Lower leg skin (tissue), 4 donors: ENCODE results near the gene A3GALT2. TPM values are rescaled to one million over a fixed set of nuclear protein-coding genes. Genes with fewer than 3 reads are reported as not detected.

Experiments
- DNase-seq, 2 donors: peaks; one replicate each; pipeline ENCODE4 v3.0.0-alpha.2; 2019; ENCODE audit warnings: low spot score in 2 of 2
- H3K4me3 ChIP-seq: fragments of 200-600 bp; sonication (generic); 2 replicates; pipeline ENCODE4 v1.5.1; 2017; ENCODE audit warnings: mild to moderate bottlenecking, low read depth; ENCODE audit not compliant: poor library complexity, severe bottlenecking
- CTCF ChIP-seq, 3 donors: fragments of 450-650 bp; IDR thresholded peaks; one replicate each; pipeline ENCODE4 v1.5.1; 2016; ENCODE audit warnings: antibody characterized with exemption in 3 of 3, mild to moderate bottlenecking in 3 of 3, moderate library complexity in 2 of 3
- POLR2A ChIP-seq, 2 donors: fragments of 450-650 bp; IDR thresholded peaks; one replicate each; pipeline ENCODE4 v1.6.1; 2016 to 2017; ENCODE audit warnings: antibody characterized with exemption in 2 of 2, mild to moderate bottlenecking in 1 of 2, moderate library complexity in 1 of 2
- WGBS, 2 donors: methylation state at CpG; one replicate each; pipeline ENCODE4 v1.1.5; 2018; 5-methylcytosine and 5-hydroxymethylcytosine counted together
- intact Hi-C: fragments of 100-400 bp; cut with DNase I; formaldehyde crosslinking; loops from one replicate; pipeline ENCODE4 v1.15.0; 2023; ENCODE audit warnings: low total_unique reads
- total RNA-seq, 4 donors: library from RNA; depleted of rRNA; stranded (reverse); fragments of >200 nt; gene quantifications; one replicate each; pipeline ENCODE4 v1.1.0, GENCODE V29; 2016

A3GALT2 gene
- total RNA-seq, result not detected

- intact Hi-C loops, result no loop called here
- no peak for DNase-seq
- H3K4me3 ChIP-seq, result no peak within 1 kb of the TSS
- TF ChIP-seq CTCF (IDR thresholded peaks at IDR 0.05), result no peak
- TF ChIP-seq POLR2A (IDR thresholded peaks at IDR 0.05), result no peak
- 76% methylated on average over 8 of the region's 8 CpGs for WGBS, 2 donors
Measured at GRCh38 chr1:33320619-33321165, at the start of gene A3GALT2. Gene A3GALT2, minus strand, starts transcription at chr1:33321098. Its CDS starts 0 bp downstream, at chr1:33321098.

GRCh38 chr1:33370301-33370700, 49.4 kb upstream of the A3GALT2 start:
- DNase-seq, result no peak
- no peak for TF ChIP-seq POLR2A (IDR thresholded peaks at IDR 0.05)
- no peak for TF ChIP-seq CTCF (IDR thresholded peaks at IDR 0.05)
- intact Hi-C loops, result no loop called here
- 61 to 65% methylated on average over 4 of the region's 4 CpGs for WGBS, 2 donors
- no peak overlapping the region for H3K4me3 ChIP-seq

- TF ChIP-seq POLR2A (IDR thresholded peaks at IDR 0.05) (no peak), CTCF (IDR thresholded peaks at IDR 0.05) (no peak)
- WGBS, 2 donors, result 86 to 88% methylated on average over 2 of the region's 2 CpGs
- H3K4me3 ChIP-seq, result no peak overlapping the region
- DNase-seq, result no peak
- intact Hi-C loops, result loop anchor here (5.0 kb wide), 3 partner anchors 72 to 272 kb away; no protein-coding TSS in a partner anchor
Measured at GRCh38 chr1:33369764-33370163, 48.9 kb upstream of the A3GALT2 start.

- 77 to 83% methylated on average over 9 of the region's 9 CpGs for WGBS, 2 donors
- no peak overlapping the region for H3K4me3 ChIP-seq
- intact Hi-C loops, result loop anchor here (5.0 kb wide), 3 partner anchors 72 to 272 kb away; no protein-coding TSS in a partner anchor
- DNase-seq, result no peak
- TF ChIP-seq POLR2A (IDR thresholded peaks at IDR 0.05), result no peak
Measured at GRCh38 chr1:33369081-33369480, 48.2 kb upstream of the A3GALT2 start.

GRCh38 chr1:33368431-33368830, 47.5 kb upstream of the A3GALT2 start:
- DNase-seq, result no peak
- WGBS, 2 donors, result 83 to 89% methylated on average over 15 of the region's 15 CpGs
- H3K4me3 ChIP-seq, result no peak overlapping the region
- TF ChIP-seq CTCF (IDR thresholded peaks at IDR 0.05) (no peak), POLR2A (IDR thresholded peaks at IDR 0.05) (no peak)
- intact Hi-C loops, result loop anchor here (5.0 kb wide), 3 partner anchors 71 to 271 kb away; no protein-coding TSS in a partner anchor

GRCh38 chr1:33367485-33368405, 46.8 kb upstream of the A3GALT2 start:
- peak; percentile 80 to 97 for DNase-seq
- no peak overlapping the region for H3K4me3 ChIP-seq
- 28 to 39% methylated on average over 19 to 21 of the region's 23 CpGs for WGBS, 2 donors
- intact Hi-C loops, result loop anchor here (5.0 kb wide), 3 partner anchors 70 to 270 kb away; no protein-coding TSS in a partner anchor
- TF ChIP-seq CTCF (IDR thresholded peaks at IDR 0.05) (peak in 1 of 3 donors; percentile 93), POLR2A (IDR thresholded peaks at IDR 0.05) (no peak)
